Endothelial cell of umbilical vein (primary cell): ENCODE data around the gene SBF1.

ENCODE experiments used
- CTCF ChIP-seq, 2 donors: IDR thresholded peaks; 1 replicate in 1 of 2; 2 replicates in 1 of 2; pipeline ENCODE4 v1.5.1; 2011; ENCODE audit warnings: low read length in 2 of 2, mild to moderate bottlenecking in 2 of 2, moderate library complexity in 2 of 2, control low read depth in 1 of 2, inconsistent platforms in 1 of 2, low read depth in 1 of 2; ENCODE audit not compliant: insufficient read depth in 1 of 2; ENCODE audit errors: extremely low read depth in 1 of 2
- POLR2AphosphoS5 ChIP-seq: IDR thresholded peaks from 2 replicates; pipeline ENCODE4 v1.6.1; 2012; ENCODE audit warnings: low read depth, mild to moderate bottlenecking, control low read depth, low read length, moderate library complexity; ENCODE audit not compliant: insufficient read depth

- TF ChIP-seq CTCF (IDR thresholded peaks at IDR 0.05; ENCODE audit: extremely low read depth in 1 of 2, insufficient read depth in 1 of 2, low read depth in 1 of 2, low read length in 2 of 2) (no peak), POLR2AphosphoS5 (no peak)
These were observed 792 bp upstream of the SBF1 start for GRCh38 chr22:50475652-50476002.
